K562 (cell line): ENCODE results near the gene KCTD13. TPM values are rescaled to one million over a fixed set of nuclear protein-coding genes. Genes with fewer than 3 reads are reported as not detected.

Source experiments
- ARID4B ChIP-seq: sonication (generic); formaldehyde crosslinking; IDR thresholded peaks from 2 replicates; pipeline ENCODE4 v1.8.0; 2022; ENCODE audit warnings: mild to moderate bottlenecking, missing genetic modification reagents
- HNRNPLL ChIP-seq: fragments of 200-400 bp; formaldehyde crosslinking; IDR thresholded peaks from 2 replicates; pipeline ENCODE4 v1.6.1; 2017; ENCODE audit warnings: low read length, low read depth, mild to moderate bottlenecking; ENCODE audit not compliant: poor library complexity, severe bottlenecking
- HOMEZ ChIP-seq: fragments of 250-450 bp; sonication (Bioruptor Pico); IDR thresholded peaks from 2 replicates; pipeline ENCODE4 v1.4.0; 2020; ENCODE audit warnings: mild to moderate bottlenecking, moderate library complexity
- ILF3 ChIP-seq: fragments of 450-650 bp; IDR thresholded peaks from 2 replicates; pipeline ENCODE4 v1.6.1; 2018; ENCODE audit warnings: antibody characterized with exemption, mild to moderate bottlenecking, moderate library complexity, borderline replicate concordance
- L3MBTL2 ChIP-seq: fragments of 450-650 bp; IDR thresholded peaks from 2 replicates; pipeline ENCODE4 v1.6.1; 2016; ENCODE audit warnings: mild to moderate bottlenecking, moderate library complexity
- MCM2 ChIP-seq: fragments of 450-650 bp; IDR thresholded peaks from 2 replicates; pipeline ENCODE4 v1.6.1; 2017; ENCODE audit warnings: low read depth, mild to moderate bottlenecking
- MTA2 ChIP-seq: fragments of 450-650 bp; IDR thresholded peaks from 2 replicates; pipeline ENCODE4 v1.6.1; 2016; ENCODE audit warnings: low read depth
- MYBL2 ChIP-seq, 2 experiments: fragments of 450-650 bp in 1 of 2; sonication (generic) in 1 of 2; formaldehyde crosslinking in 1 of 2; IDR thresholded peaks; 2 replicates each; pipeline versions ENCODE4 v1.6.1 to v1.8.1; 2017 to 2022; ENCODE audit warnings: borderline replicate concordance in 1 of 2, inconsistent platforms in 1 of 2, low read depth in 1 of 2, mild to moderate bottlenecking in 1 of 2, missing genetic modification reagents in 1 of 2, moderate library complexity in 1 of 2
- NR2C1 ChIP-seq, 2 experiments: fragments of 450-650 bp; IDR thresholded peaks; 2 replicates each; pipeline ENCODE4 v1.6.1; 2017; ENCODE audit warnings: mild to moderate bottlenecking in 2 of 2, antibody characterized with exemption in 1 of 2, inconsistent platforms in 1 of 2, missing compliant biosample characterization in 1 of 2, missing genetic modification characterization in 1 of 2
- NR4A1 ChIP-seq, 2 experiments: fragments of 250-450 bp in 1 of 2; fragments of 450-650 bp in 1 of 2; sonication (Bioruptor Pico) in 1 of 2; IDR thresholded peaks; 2 replicates each; pipeline versions ENCODE4 v1.4.0 to v1.6.1; 2016 to 2020; ENCODE audit warnings: mild to moderate bottlenecking in 2 of 2, missing compliant biosample characterization in 1 of 2, missing genetic modification characterization in 1 of 2, moderate library complexity in 1 of 2
- PHB2 ChIP-seq: fragments of 450-650 bp; IDR thresholded peaks from 2 replicates; pipeline ENCODE4 v1.6.1; 2017; ENCODE audit warnings: low read depth
- RBM34 ChIP-seq: fragments of 200-400 bp; formaldehyde crosslinking; IDR thresholded peaks from 2 replicates; pipeline ENCODE4 v1.6.1; 2018; ENCODE audit warnings: low read length, borderline replicate concordance; ENCODE audit not compliant: insufficient read depth
- SRSF1 ChIP-seq: fragments of 200-400 bp; formaldehyde crosslinking; IDR thresholded peaks from 2 replicates; pipeline ENCODE4 v1.6.1; 2017; ENCODE audit warnings: mild to moderate bottlenecking, low read depth, low read length, moderate library complexity
- ZFP91 ChIP-seq: sonication (generic); formaldehyde crosslinking; IDR thresholded peaks from 2 replicates; pipeline ENCODE4 v1.8.0; 2022; ENCODE audit warnings: mild to moderate bottlenecking, missing genetic modification reagents
- ZNF184 ChIP-seq: sonication (generic); formaldehyde crosslinking; IDR thresholded peaks from 2 replicates; pipeline ENCODE4 v1.5.0; 2020; ENCODE audit warnings: missing genetic modification reagents
- ZZZ3 ChIP-seq: fragments of 450-650 bp; IDR thresholded peaks from 2 replicates; pipeline ENCODE4 v1.6.1; 2016; ENCODE audit warnings: antibody characterized with exemption, mild to moderate bottlenecking, moderate library complexity
- polyA plus RNA-seq, 8 experiments: library from polyadenylated mRNA; depleted of rRNA in 4 of 8; stranded (reverse) in 5 of 8; unstranded in 3 of 8; fragments of >200 nt; fragmentation: Nextera tagmentation in 2 of 8; fragmentation: Illumina TruSeq in 1 of 8; extraction: Ambion mirVana in 2 of 8; extraction: Trizol in 1 of 8; gene quantifications; 2 replicates each; pipeline versions ENCODE4 v1.2.1 to v1.2.3, GENCODE V29; 2011 to 2014; ENCODE audit warnings: inconsistent platforms in 1 of 8, missing spikeins in 1 of 8
- total RNA-seq, 7 experiments: library from RNA; depleted of rRNA in 6 of 7; stranded (reverse); fragments of >200 nt in 6 of 7; fragmentation: Illumina TruSeq in 2 of 7; extraction: Trizol in 2 of 7; gene quantifications; 2 replicates each; pipeline versions ENCODE4 v1.2.1 to v1.2.3, GENCODE V29; 2011 to 2021; ENCODE audit warnings: low replicate concordance in 1 of 7
- TF ChIP-seq, protein P1 (sequence below): IDR thresholded peaks from 2 replicates; pipeline ENCODE4 v1.6.1; 2012; ENCODE audit warnings: low read depth, low read length, improper control_type of control experiment, borderline replicate concordance

The KCTD13 gene
- total and polyA plus RNA-seq, 9 of the 15 experiments (the other 6 are each of a cell fraction or from before 2014, with no cell fraction given), result 1.0 to 20.6 (median 9.8) TPM

GRCh38 chr16:29862884-29863668 lies 63.0 kb downstream of the KCTD13 start, which contains the start of gene CDIPT (continued):
- peak; percentile 74 for TF ChIP-seq ARID4B (CRISPR knock-in tag)
- TF ChIP-seq SRSF1, result no peak
- peak; percentile 96 for TF ChIP-seq ZFP91 (CRISPR knock-in tag)
- no peak for TF ChIP-seq MTA2
- peak; percentile 48; the same call in 1 of the 2 replicates for TF ChIP-seq NR2C1 (IDR thresholded peaks at IDR 0.05)
- TF ChIP-seq NR2C1 (tag; IDR thresholded peaks at IDR 0.05), result no peak
- no peak for TF ChIP-seq HOMEZ (CRISPR knock-in tag)
- peak; percentile 22; the same call in 1 of the 2 replicates for TF ChIP-seq PHB2
- TF ChIP-seq NR4A1 (CRISPR knock-in tag; IDR thresholded peaks at IDR 0.05), result no peak
- no peak for TF ChIP-seq NR4A1 (tag; IDR thresholded peaks at IDR 0.05)
- no peak for TF ChIP-seq RBM34
- no peak for TF ChIP-seq MCM2
- TF ChIP-seq ZNF184 (CRISPR knock-in tag), result no peak
- peak; percentile 48 for TF ChIP-seq L3MBTL2
- TF ChIP-seq ZZZ3, result no peak
- TF ChIP-seq, protein P1, sequence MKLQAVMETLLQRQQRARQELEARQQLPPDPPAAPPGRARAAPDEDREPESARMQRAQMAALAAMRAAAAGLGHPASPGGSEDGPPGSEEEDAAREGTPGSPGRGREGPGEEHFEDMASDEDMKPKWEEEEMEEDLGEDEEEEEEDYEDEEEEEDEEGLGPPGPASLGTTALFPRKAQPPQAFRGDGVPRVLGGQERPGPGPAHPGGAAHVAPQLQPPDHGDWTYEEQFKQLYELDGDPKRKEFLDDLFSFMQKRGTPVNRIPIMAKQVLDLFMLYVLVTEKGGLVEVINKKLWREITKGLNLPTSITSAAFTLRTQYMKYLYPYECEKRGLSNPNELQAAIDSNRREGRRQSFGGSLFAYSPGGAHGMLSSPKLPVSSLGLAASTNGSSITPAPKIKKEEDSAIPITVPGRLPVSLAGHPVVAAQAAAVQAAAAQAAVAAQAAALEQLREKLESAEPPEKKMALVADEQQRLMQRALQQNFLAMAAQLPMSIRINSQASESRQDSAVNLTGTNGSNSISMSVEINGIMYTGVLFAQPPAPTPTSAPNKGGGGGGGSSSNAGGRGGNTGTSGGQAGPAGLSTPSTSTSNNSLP, result no peak
- TF ChIP-seq ILF3, result no peak
- TF ChIP-seq MYBL2 (IDR thresholded peaks at IDR 0.05; ENCODE audit: low read depth), result no peak
- no peak for TF ChIP-seq MYBL2 (CRISPR knock-in tag; IDR thresholded peaks at IDR 0.05; ENCODE audit: borderline replicate concordance)
- TF ChIP-seq HNRNPLL, result peak; percentile 48
